IMR-90 (cell line): ENCODE data around the gene SLC15A1. TPM values are rescaled to one million over a fixed set of nuclear protein-coding genes. Genes with fewer than 3 reads are reported as not detected.

Experiments
- ATAC-seq: fragments of 200-7000 bp; cut with Tn5 transposase; 2 replicates; pipeline ENCODE4 v1.9.1; 2020; ENCODE audit warnings: low read depth, mild to moderate bottlenecking, moderate library complexity
- BruUV-seq: library from RNA; stranded (reverse); fragments of 400-500 nt; replicated peaks from 2 replicates; lab custom pipeline; 2021; lab: Mats Ljungman, UMichigan
- CTCF ChIA-PET: fragments of 300-600 bp; formaldehyde crosslinking; extraction: SDS; loops from one replicate; lab custom pipeline; 2021; ENCODE audit warnings: antibody characterized with exemption; lab: Yijun Ruan, JAX
- POLR2A ChIA-PET: fragments of 300-600 bp; sonication (Branson Sonifier 250); formaldehyde crosslinking; loops from one replicate; lab custom pipeline; 2022; ENCODE audit warnings: antibody characterized with exemption; ENCODE audit not compliant: unreplicated experiment; lab: Charles Lee
- DNase-seq: peaks from one replicate; pipeline ENCODE4 v3.0.0; 2013
- H2AFZ ChIP-seq: replicated peaks from 2 replicates; pipeline ENCODE3; 2013; ENCODE audit warnings: low read length, mild to moderate bottlenecking; ENCODE audit not compliant: poor library complexity
- H2AK5ac ChIP-seq: 2 replicates; pipeline ENCODE4 v1.6.1; 2013; ENCODE audit warnings: low read depth, low read length, inconsistent platforms
- H2AK9ac ChIP-seq: replicated peaks from 2 replicates; pipeline ENCODE3; 2013; ENCODE audit warnings: mild to moderate bottlenecking, low read depth, low read length, moderate library complexity; ENCODE audit not compliant: poor library complexity
- H2BK120ac ChIP-seq: 2 replicates; pipeline ENCODE4 v1.6.1; 2013; ENCODE audit warnings: low read depth, low read length, inconsistent platforms
- H2BK15ac ChIP-seq: 3 replicates; pipeline ENCODE4 v1.6.1; 2013; ENCODE audit warnings: low read depth, low read length, inconsistent platforms
- H2BK20ac ChIP-seq: 2 replicates; pipeline ENCODE4 v1.6.1; 2013; ENCODE audit warnings: low read depth, mild to moderate bottlenecking, inconsistent platforms, low read length, moderate library complexity
- H2BK5ac ChIP-seq: 2 replicates; pipeline ENCODE4 v1.6.1; 2013; ENCODE audit warnings: mild to moderate bottlenecking, low read depth, low read length, inconsistent platforms; ENCODE audit not compliant: poor library complexity, severe bottlenecking
- H3K14ac ChIP-seq: replicated peaks from 2 replicates; pipeline ENCODE4 v1.6.1; 2013; ENCODE audit warnings: low read depth, low read length, inconsistent platforms
- H3K18ac ChIP-seq: 2 replicates; pipeline ENCODE4 v1.6.1; 2013; ENCODE audit warnings: low read depth, low read length, control low read depth
- H3K23ac ChIP-seq: 2 replicates; pipeline ENCODE4 v1.6.1; 2013; ENCODE audit warnings: low read depth, low read length, inconsistent platforms
- H3K27ac ChIP-seq: 2 replicates; pipeline ENCODE4 v1.5.1; 2013; ENCODE audit warnings: mild to moderate bottlenecking, control low read depth, low read length; ENCODE audit not compliant: insufficient read depth
- H3K27me3 ChIP-seq: 2 replicates; pipeline ENCODE4 v1.6.1; 2013; ENCODE audit warnings: low read length; ENCODE audit not compliant: control insufficient read depth, insufficient read depth
- H3K36me3 ChIP-seq: 2 replicates; pipeline ENCODE4 v1.6.1; 2013; ENCODE audit warnings: low read length, mixed read lengths; ENCODE audit not compliant: control insufficient read depth, insufficient read depth
- H3K4ac ChIP-seq: 2 replicates; pipeline ENCODE4 v1.6.1; 2013; ENCODE audit warnings: low read depth, low read length, inconsistent platforms
- H3K4me1 ChIP-seq: 2 replicates; pipeline ENCODE4 v1.6.1; 2013; ENCODE audit warnings: low read length, mixed read lengths; ENCODE audit not compliant: control insufficient read depth, insufficient read depth
- H3K4me2 ChIP-seq: 2 replicates; pipeline ENCODE4 v1.6.1; 2013; ENCODE audit warnings: low read depth, mild to moderate bottlenecking, control low read depth, low read length, moderate library complexity
- H3K4me3 ChIP-seq: 2 replicates; pipeline ENCODE4 v1.5.1; 2013; ENCODE audit warnings: low read depth, mild to moderate bottlenecking, control low read depth, low read length, moderate library complexity; ENCODE audit not compliant: insufficient read depth
- H3K56ac ChIP-seq: 2 replicates; pipeline ENCODE4 v1.6.1; 2013; ENCODE audit warnings: low read length, inconsistent platforms; ENCODE audit not compliant: insufficient read depth; ENCODE audit errors: extremely low read depth
- H3K79me1 ChIP-seq, 2 experiments: 2 replicates each; pipeline ENCODE4 v1.6.1; 2013; ENCODE audit warnings: low read length in 2 of 2, inconsistent platforms in 1 of 2, low read depth in 1 of 2
- H3K9ac ChIP-seq: 2 replicates; pipeline ENCODE4 v1.6.1; 2013; ENCODE audit warnings: low read depth, low read length, control low read depth
- H3K9me1 ChIP-seq: 2 replicates; pipeline ENCODE4 v1.6.1; 2013; ENCODE audit warnings: low read length, inconsistent platforms; ENCODE audit not compliant: insufficient read depth
- H3K9me3 ChIP-seq: 2 replicates; pipeline ENCODE4 v1.6.1; 2013; ENCODE audit warnings: low read length; ENCODE audit not compliant: control insufficient read depth, insufficient read depth
- H4K20me1 ChIP-seq: 2 replicates; pipeline ENCODE4 v1.6.1; 2013; ENCODE audit warnings: low read length, inconsistent platforms; ENCODE audit not compliant: insufficient read depth
- H4K5ac ChIP-seq: 2 replicates; pipeline ENCODE4 v1.6.1; 2013; ENCODE audit warnings: mild to moderate bottlenecking, low read depth, low read length, control low read depth
- H4K8ac ChIP-seq, 2 experiments: 2 replicates each; pipeline ENCODE4 v1.6.1; 2013; ENCODE audit warnings: low read depth in 2 of 2, low read length in 2 of 2, control low read depth in 1 of 2, inconsistent platforms in 1 of 2
- H4K91ac ChIP-seq: 2 replicates; pipeline ENCODE4 v1.6.1; 2013; ENCODE audit warnings: low read depth, low read length, inconsistent platforms; ENCODE audit not compliant: insufficient read depth
- CTCF ChIP-seq: conservative IDR thresholded peaks from 2 replicates; pipeline ENCODE4 v1.5.1; 2012; ENCODE audit warnings: mild to moderate bottlenecking, low read depth, low read length, improper control_type of control experiment
- FOS ChIP-seq: fragments of 150-350 bp; IDR thresholded peaks from 2 replicates; pipeline ENCODE4 v1.6.1; 2016; ENCODE audit warnings: low read depth, low read length
- RAD21 ChIP-seq: IDR thresholded peaks from 2 replicates; pipeline ENCODE4 v1.6.1; 2012; ENCODE audit warnings: low read length, improper control_type of control experiment
- SMC3 ChIP-seq: fragments of 150-350 bp; IDR thresholded peaks from 2 replicates; pipeline ENCODE4 v1.6.1; 2016; ENCODE audit warnings: low read depth, mild to moderate bottlenecking, antibody characterized with exemption, low read length, moderate library complexity
- WGBS, 2 experiments: methylation state at CpG; one replicate each; pipeline versions ENCODE4 v1.1.5 to v1.1.7; 2013; ENCODE audit warnings: missing lambda C conversion rate in 2 of 2; ENCODE audit not compliant: insufficient read length in 1 of 2; ENCODE audit errors: extremely low coverage in 2 of 2; 5-methylcytosine and 5-hydroxymethylcytosine counted together
- dilution Hi-C: fragments of 300-500 bp; cut with HindIII; formaldehyde crosslinking; loops from one replicate; pipeline ENCODE4 v1.14.3; 2018; ENCODE audit warnings: low sequenced_read_pairs; ENCODE audit not compliant: unreplicated experiment
- in situ Hi-C: fragments of 300-500 bp; cut with MboI; formaldehyde crosslinking; loops from 3 replicates; pipeline ENCODE4 v1.14.3; 2019; ENCODE audit warnings: low sequenced_read_pairs, inconsistent platforms, mixed read lengths
- intact Hi-C: fragments of 100-400 bp; cut with micrococcal nuclease; formaldehyde crosslinking; loops from 2 replicates; pipeline ENCODE4 v1.10.0; 2022
- polyA plus RNA-seq, 3 experiments: library from polyadenylated mRNA; depleted of rRNA; stranded (reverse); fragments of >200 nt; gene quantifications; 2 replicates each; pipeline ENCODE4 v1.2.3, GENCODE V29; 2012; ENCODE audit warnings: low replicate concordance in 1 of 3
- total RNA-seq: library from RNA; depleted of rRNA; stranded (reverse); fragments of >200 nt; gene quantifications from 2 replicates; pipeline ENCODE4 v1.2.3, GENCODE V29; 2012

The SLC15A1 gene
- total and polyA plus RNA-seq, 2 of the 4 experiments (the other 2 are of a cell fraction) = not detected

DNA sequence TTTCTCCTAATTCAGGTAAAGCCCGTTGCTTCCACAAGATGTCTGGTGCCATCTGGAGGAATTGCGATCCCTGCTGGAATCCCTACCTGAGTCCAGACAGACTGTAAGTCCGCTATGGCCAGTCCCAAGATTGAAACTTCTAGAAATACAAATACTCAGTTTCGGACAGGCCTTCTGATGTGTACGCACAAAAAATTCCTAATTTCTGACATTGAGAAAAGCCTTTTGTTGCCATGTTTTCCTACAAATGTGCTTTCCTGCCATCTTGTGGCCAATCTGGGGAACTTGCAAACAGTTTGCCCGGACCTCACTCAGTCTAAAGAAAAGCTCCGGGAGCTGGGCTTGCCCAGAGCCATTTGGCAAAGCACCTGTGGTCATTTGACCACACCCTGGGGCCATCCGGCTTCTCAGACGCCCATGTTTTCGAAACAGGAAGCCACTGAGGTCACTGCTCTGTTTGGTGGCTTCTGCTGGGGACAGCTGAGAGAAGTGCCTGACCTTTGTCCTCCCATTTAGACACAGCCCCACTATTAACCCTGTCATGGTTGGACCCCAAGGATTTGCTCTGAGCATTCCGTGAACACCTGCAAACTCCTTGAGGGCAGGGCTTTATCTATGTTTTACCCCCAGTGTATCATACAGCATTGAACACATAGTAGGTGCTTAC lies 79.4 kb downstream of the SLC15A1 start:
- H3K79me1 ChIP-seq = no peaks in the 10 kb centered on the region
- in situ Hi-C loops = loop anchor here (25.0 kb wide), 2 partner anchors 536 to 811 kb away; partner anchors contain the start of gene FARP1
- CTCF ChIA-PET = interaction anchor here (0.8 to 0.9 kb wide), 3 partner anchors 9 to 246 kb away, joined by 3 to 6 read pairs (median 4); no protein-coding TSS in a partner anchor

More for the DNA sequence above, 79.4 kb downstream of the SLC15A1 start:
- H4K20me1 ChIP-seq = no peaks in the 10 kb centered on the region
- peak; percentile 75 for DNase-seq
- H3K9me3 ChIP-seq = no peaks in the 10 kb centered on the region
- H3K36me3 ChIP-seq = no peaks in the 10 kb centered on the region
- H3K9me1 ChIP-seq = no peaks in the 10 kb centered on the region
- H3K4me3 ChIP-seq = no peak overlapping the region
- H2BK5ac ChIP-seq = no peak overlapping the region
- H4K91ac ChIP-seq = no peak overlapping the region
- H2AK5ac ChIP-seq = no peak overlapping the region
- ATAC-seq = peak; percentile 82
- peak overlapping the region in 1 of 2 experiments; percentile 51; a peak in 1 of 4 replicates for H4K8ac ChIP-seq
- H2AFZ ChIP-seq = peak overlapping the region; percentile 66
- H2AK9ac ChIP-seq = no peak overlapping the region
- H3K4ac ChIP-seq = no peak overlapping the region
- no peak overlapping the region for H3K9ac ChIP-seq
- H2BK120ac ChIP-seq = no peak overlapping the region
- H3K23ac ChIP-seq = no peak overlapping the region
- peak overlapping the region; percentile 56 for H3K4me2 ChIP-seq
- 17% methylated on average over 7 of the region's 11 CpGs; no CpG with 5 or more reads in 1 of the 2 experiments for WGBS, 2 experiments
- H4K5ac ChIP-seq = no peak overlapping the region
- dilution Hi-C loops = loop anchor here (25.0 kb wide), 1 partner anchor 211 kb away; no protein-coding TSS in a partner anchor
- intact Hi-C loops = loop anchor here (1.0 to 10.0 kb wide), 6 partner anchors 170 to 826 kb away; partner anchors contain the start of gene FARP1
- H3K27ac ChIP-seq = no peak overlapping the region
- peaks cover 6% of the 10 kb centered on the region; the same call in 1 of the 2 replicates for H3K4me1 ChIP-seq
- no peak overlapping the region for H3K56ac ChIP-seq
- POLR2A ChIA-PET = no interaction called here
- H2BK20ac ChIP-seq = no peak overlapping the region
- H3K14ac ChIP-seq = no peak overlapping the region
- no TSS peak for BruUV-seq
- TF ChIP-seq CTCF = peak; percentile 85
- no peak for TF ChIP-seq FOS
- peak; percentile 82 for TF ChIP-seq RAD21
- peak; percentile 90 for TF ChIP-seq SMC3
- H2BK15ac ChIP-seq = no peak overlapping the region
- H3K27me3 ChIP-seq = peaks cover 16% of the 10 kb centered on the region
- H3K18ac ChIP-seq = no peak overlapping the region
